Myocyte (in vitro differentiated cells): ENCODE data around the gene CCM2. TPM values are rescaled to one million over a fixed set of nuclear protein-coding genes. Genes with fewer than 3 reads are reported as not detected.

Experiments
- DNase-seq: peaks from one replicate; pipeline ENCODE4 v3.0.0-alpha.2; 2012; ENCODE audit warnings: low read depth
- total RNA-seq: library from RNA; depleted of rRNA; stranded (reverse); fragments of >200 nt; gene quantifications from 2 replicates; pipeline ENCODE4 v1.2.3, GENCODE V29; 2014

CCM2 gene
- total RNA-seq, 1 donor from 2014 or later, result 113 TPM

GRCh38 chr7:45064047-45064725, 64.2 kb downstream of the CCM2 start:
- DNase-seq, result peak; percentile 63

- peak; percentile 56 for DNase-seq
Measured at GRCh38 chr7:45065031-45065995, 65.3 kb downstream of the CCM2 start.

GRCh38 chr7:45066409-45066808, 66.4 kb downstream of the CCM2 start:
- no peak for DNase-seq

GRCh38 chr7:45067582-45067981, 67.6 kb downstream of the CCM2 start:
- no peak for DNase-seq

- no peak for DNase-seq
Measured at GRCh38 chr7:45068236-45069023, 68.4 kb downstream of the CCM2 start.

- DNase-seq, result no peak
Measured at GRCh38 chr7:45069444-45070253, 69.6 kb downstream of the CCM2 start.

GRCh38 chr7:45070254-45070642, 70.2 kb downstream of the CCM2 start:
- peak; percentile 50 for DNase-seq

- no peak for DNase-seq
Measured at GRCh38 chr7:45071528-45071927, 71.5 kb downstream of the CCM2 start.

GRCh38 chr7:45072131-45073030, 72.4 kb downstream of the CCM2 start:
- peak; percentile 60 for DNase-seq

- DNase-seq, result no peak
Measured at GRCh38 chr7:45073031-45073785, 73.2 kb downstream of the CCM2 start.

GRCh38 chr7:45073786-45074527, 74.0 kb downstream of the CCM2 start:
- DNase-seq, result peak; percentile 78

- no peak for DNase-seq
Measured at GRCh38 chr7:45074528-45075354, 74.7 kb downstream of the CCM2 start.

GRCh38 chr7:45075355-45075644, 75.3 kb downstream of the CCM2 start:
- no peak for DNase-seq

- no peak for DNase-seq
Measured at GRCh38 chr7:45075871-45076796, 76.1 kb downstream of the CCM2 start.

GRCh38 chr7:45076946-45077345, 76.9 kb downstream of the CCM2 start:
- DNase-seq, result no peak

- no peak for DNase-seq
Measured at GRCh38 chr7:45077579-45077978, 77.6 kb downstream of the CCM2 start.
